NCI-H1105 treated with DMSO at 0.1 percent for 48 hours (cell line): Measurements from ENCODE around the gene RNF103.
"Not testable (repeated sequence)": the region's sequence is repeated elsewhere in the genome, so short reads cannot be mapped to it uniquely, and the experiment has no call there.

ENCODE experiments used
- DNase-seq: peaks from one replicate; lab custom pipeline; 2025; lab: John Stamatoyannopoulos, UW

The RNF103 gene, protein sequence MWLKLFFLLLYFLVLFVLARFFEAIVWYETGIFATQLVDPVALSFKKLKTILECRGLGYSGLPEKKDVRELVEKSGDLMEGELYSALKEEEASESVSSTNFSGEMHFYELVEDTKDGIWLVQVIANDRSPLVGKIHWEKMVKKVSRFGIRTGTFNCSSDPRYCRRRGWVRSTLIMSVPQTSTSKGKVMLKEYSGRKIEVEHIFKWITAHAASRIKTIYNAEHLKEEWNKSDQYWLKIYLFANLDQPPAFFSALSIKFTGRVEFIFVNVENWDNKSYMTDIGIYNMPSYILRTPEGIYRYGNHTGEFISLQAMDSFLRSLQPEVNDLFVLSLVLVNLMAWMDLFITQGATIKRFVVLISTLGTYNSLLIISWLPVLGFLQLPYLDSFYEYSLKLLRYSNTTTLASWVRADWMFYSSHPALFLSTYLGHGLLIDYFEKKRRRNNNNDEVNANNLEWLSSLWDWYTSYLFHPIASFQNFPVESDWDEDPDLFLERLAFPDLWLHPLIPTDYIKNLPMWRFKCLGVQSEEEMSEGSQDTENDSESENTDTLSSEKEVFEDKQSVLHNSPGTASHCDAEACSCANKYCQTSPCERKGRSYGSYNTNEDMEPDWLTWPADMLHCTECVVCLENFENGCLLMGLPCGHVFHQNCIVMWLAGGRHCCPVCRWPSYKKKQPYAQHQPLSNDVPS

DNA sequence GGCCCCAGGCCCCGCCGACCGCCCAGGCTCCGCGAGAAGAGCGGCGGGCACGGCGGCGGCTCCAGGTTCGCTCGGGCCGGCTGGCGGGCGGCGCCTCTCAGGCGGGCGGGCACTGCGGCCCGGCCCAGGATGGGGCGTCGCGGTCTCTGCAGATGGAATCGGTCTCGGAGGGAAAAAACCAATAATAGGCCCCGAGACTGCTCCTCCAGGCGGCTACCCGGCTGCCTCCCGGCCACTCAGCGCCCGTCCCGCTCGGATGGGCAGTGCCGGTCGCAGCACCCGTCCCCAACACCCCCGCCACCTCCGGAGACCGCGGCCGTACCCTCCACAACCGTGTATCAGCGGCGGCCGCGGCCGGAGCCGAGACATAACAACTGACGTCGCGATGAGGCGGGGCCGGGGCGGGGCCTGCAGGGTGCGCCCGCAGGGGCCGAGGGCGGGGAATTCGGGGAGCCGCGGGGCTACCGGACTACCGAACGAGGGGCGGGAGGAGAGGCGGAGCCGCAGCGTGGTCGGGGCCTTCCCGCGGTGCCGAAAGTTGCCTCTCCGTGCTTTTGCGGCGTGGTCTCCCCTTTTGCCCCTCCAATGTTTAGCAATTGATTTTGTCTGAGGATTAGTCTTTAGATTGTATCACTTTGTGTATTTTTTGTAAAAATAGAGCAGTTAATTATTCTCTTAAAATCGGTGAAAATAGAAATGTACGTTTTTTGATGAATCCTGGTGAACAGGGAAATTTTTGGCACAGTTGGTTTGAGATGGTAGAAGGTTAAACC lies at the start of gene RNF103:
RNF103 (minus strand) TSS at position 372 of the 773 bp plus-strand sequence. CDS start 979 bp downstream, outside the sequence.
- DNase-seq: peak; percentile 86

DNA sequence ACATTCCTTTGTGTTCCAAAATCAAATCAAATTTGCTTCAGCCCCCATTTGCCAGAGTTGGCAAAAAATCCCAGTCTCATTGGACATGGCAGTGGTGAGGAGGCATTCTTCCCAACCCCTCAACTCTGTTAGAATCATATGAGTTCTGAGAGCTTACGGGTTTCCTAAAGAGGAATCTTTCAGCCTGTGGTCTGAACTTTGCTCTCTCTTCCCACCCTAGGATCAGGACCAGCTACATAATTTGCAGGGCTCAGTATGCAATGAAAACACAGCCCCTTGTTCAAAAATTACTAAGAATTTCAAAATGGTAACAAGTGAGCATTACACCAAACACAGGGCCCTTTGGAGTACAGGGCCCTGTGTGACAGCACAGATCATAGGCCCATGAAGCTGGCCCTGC lies 49.3 kb upstream of the RNF103 start:
- no peak for DNase-seq

- DNase-seq: no peak
Measured at GRCh38 chr2:86672027-86672545, 48.4 kb upstream of the RNF103 start.

- DNase-seq: peak; percentile 4
Measured at GRCh38 chr2:86671337-86671981, 47.8 kb upstream of the RNF103 start.

GRCh38 chr2:86669323-86669722 lies 45.7 kb upstream of the RNF103 start:
- not testable (repeated sequence) for DNase-seq

- no peak for DNase-seq
Measured at GRCh38 chr2:86661333-86661732, 37.7 kb upstream of the RNF103 start.

GRCh38 chr2:86650188-86650587 lies 26.5 kb upstream of the RNF103 start:
- DNase-seq: no peak

DNA sequence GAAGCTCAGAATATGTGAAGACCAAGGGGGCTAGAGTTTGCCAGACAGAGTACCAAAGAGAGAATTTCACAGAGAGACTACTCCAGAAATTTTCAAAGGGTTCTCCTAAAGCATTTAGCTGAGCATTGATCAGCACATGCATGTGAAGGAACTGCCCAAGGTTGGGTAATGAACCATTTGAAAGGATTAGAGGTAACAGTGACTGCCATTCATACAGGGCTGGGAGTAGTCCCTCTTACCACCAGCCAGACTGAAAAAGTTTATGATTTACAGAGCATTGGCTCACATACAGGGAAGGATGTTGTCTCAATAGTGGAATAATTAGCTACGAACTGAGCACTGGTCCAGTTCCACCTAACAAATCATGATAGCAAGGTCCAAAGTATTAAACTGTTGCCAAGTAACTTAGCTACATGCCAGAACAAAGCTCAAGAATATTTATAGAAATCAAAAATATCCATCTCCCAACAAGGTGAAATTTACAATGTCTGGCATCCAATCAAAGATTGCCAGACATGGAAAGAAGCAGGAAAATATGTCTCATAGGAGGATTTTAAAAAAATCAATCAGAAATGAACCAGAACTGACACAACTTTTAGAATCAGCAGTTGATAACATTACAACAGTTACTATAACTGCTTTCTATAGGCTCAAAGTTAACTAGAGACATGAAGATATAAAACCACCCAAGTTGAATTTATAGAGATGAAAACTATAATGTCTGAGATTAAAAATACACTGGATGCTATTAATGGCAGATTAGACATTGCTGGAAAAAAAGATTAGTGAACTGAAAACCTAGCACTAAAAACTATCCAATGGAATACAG lies 25.7 kb upstream of the RNF103 start:
- no peak for DNase-seq

DNA sequence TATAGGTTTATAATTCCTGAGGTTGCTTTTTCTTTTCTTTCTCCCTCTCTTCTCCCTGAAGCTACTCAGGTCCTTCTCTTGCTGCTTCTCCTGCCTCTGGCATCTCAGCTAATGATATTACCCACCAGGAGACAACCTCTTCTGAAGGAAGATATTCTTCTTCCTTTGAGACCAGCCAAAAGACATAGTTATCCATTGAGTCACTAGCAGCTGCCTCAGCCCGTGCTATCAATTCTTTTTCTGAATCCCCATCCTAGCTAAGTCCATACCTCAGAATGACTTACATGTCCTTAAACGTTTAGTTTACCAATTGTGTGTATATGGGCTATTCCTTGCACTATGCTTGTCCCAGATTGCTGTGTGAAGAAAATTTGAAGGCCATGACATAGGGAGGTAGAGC lies 25.0 kb upstream of the RNF103 start:
- no peak for DNase-seq

DNA sequence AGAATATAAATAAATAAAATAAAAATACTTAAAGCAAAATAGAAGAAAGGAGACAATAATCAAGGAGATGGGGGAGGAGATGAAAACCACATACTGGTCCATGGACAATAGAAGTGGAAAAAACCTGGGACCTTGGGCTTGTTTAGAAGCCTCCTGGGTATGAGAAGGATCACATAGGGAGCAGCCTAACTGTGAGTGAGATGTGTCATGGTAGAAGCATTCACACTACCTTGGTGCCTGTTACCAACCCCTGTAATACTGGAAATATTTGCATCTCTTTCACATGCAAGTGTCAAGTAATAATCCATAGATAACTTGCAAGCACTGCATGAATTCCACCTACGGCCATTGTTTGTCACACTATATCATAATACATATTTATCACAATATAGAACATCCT lies 23.2 kb upstream of the RNF103 start:
- no peak for DNase-seq

GRCh38 chr2:86646329-86646728 lies 22.7 kb upstream of the RNF103 start:
- DNase-seq: no peak

DNA sequence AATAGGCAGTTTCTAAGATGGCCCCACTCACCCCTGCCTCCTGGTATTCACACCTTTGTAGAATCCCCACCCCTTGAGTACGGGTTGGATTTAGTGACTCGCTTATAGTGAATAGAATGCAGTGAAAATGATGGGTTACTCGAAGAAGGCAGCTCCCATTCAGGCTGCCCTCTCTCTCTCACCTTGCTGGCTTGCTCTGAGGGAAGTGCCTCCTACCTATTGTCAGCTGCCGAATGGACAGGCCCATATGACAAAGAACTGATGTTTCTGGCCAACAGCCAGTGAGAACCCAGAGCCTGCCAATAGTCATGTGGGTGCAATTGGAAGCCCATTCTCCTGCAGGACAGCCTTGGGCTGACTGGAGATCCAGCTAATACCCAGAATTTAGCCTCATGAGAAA lies 22.1 kb upstream of the RNF103 start:
- peak; percentile 0 for DNase-seq

DNA sequence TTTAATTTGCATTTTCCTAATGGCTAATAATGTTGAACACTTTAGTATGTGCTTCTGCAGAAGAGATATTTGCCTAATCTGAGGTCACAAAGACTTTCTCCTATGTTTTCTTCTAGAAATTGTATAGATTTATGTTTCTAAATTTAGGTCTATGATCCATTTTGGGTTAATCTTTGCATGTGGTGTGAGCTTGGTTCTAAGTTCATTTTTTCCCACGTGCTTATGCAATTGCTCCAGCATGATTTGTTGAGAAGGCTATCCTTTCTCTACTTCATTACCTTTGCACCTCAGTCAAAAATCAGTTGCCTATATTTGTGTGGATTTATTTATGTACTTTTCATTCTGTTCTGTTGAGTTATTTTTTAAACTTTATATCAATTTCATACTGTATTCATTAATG lies 15.0 kb upstream of the RNF103 start:
- no peak for DNase-seq

- DNase-seq: no peak
Measured at GRCh38 chr2:86636842-86637241, 13.2 kb upstream of the RNF103 start.

DNA sequence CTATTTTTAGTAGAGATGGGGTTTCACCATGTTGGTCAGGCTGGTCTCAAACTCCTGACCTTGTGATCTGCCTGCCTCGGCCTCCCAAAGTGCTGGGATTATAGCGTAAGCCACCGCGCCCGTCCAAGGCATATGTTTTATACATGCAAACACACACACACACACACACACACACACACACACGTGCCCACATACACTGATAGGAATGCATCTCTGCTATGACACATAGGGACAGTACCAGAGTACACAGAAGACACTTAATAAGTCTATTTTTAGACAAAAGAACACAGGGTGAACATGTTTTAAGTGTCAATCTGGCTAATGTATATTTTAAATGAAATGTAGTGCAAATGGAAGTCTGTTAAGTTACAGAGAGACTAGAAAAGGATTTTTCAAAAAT lies 10.7 kb upstream of the RNF103 start:
- no peak for DNase-seq

GRCh38 chr2:86633155-86633651 lies 9.5 kb upstream of the RNF103 start:
- DNase-seq: no peak

DNA sequence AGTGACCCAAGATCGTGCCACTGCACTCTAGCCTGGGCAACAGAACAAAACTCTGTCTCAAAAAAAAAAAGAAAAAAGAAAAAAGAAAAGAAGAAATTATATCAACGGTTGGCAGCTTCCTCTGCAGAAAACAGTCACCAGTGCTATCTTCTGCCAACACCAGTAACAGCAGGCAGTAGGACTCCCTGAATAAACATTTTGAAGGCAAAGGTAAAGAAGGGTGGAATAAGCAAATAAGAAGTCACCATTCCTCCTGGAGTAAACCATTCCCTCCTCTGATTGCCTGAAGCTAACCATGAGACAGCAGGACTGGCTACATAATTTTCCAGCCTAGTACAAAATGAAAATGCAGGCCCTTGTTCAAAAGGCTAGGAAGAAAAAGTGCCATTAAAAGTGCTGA lies 9.0 kb upstream of the RNF103 start:
- DNase-seq: no peak

DNA sequence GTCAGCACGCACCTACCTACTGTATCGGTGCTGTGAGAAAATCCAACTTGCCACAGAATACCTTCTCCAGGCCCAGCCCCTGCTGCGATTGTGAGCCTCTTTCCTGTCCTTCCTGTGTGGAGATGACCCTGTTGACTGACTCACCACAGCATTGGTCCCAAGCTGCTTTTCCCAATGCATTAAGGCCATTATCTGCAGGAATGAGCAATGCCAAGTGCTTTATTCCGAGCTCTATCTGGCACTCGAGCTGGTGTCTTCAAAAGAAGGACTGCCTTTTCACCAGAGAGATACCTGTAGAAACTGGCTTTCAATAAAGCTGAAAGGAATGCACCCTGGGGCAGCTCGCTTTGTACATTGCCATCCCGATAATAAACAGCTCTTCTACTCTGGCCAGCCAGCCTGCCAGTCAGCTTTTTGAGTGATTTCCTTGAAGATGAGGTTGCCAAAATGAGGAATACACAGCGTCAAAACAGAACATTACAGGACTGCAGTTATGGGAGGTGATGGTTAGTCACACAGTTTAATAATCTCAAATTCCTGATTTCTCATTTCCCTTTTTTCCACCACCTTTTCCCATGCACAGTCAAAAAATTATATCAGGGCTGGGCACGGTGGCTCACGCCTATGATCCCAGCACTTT lies 8.3 kb upstream of the RNF103 start:
- no peak for DNase-seq

- no peak for DNase-seq
Measured at GRCh38 chr2:86628091-86628522, 4.4 kb upstream of the RNF103 start.

DNA sequence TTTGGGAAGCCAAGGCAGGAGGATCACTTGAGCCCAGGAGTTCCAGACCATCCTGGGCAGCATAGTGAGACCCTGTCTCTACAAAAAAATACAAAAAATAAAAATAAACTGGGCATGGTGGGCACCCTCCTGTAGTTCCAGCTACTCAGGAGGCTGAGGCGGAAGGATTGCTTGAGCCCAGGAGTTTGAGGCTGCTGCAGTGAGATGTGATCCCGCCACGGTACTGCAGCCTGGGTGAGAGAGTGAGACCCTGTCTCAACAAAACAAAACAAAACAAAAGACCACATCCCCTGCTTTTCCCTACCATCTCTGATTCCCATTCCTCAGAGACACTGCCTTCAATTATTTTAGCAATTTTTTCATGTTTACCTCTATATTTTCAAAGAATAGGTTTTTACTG lies 3.9 kb upstream of the RNF103 start:
- no peak for DNase-seq
